Measurements from ENCODE around the gene GARIN3. TPM values are rescaled to one million over a fixed set of nuclear protein-coding genes. Genes with fewer than 3 reads are reported as not detected.

The GARIN3 gene
- total RNA-seq, 2 donors from 2014 or later = not detected

DNA sequence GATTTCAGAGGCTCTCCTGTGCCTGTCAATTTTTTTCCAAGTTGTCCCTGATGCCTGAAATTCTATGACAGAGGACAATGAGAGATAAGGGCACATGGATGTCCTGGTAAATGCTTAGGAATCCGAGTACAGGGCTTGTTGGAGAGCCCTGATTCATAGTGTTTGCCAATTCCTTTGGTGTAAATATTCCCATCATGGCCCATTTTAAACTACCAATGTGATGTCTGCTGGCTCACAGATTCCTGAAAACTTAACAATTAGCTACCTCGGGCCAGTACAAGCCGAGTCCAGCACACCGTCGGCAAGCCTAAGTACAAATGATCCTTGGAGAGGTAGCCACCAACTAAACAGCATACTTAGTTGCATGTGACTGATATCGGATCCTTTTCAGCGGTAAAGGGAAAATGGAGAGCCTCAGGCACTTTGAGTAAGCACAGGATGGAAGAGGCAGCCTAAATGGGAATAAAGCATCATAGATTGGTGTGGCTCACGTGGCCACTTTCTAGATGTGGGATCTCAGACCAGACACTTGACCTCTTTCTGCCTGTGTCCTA, 18.1 kb upstream of the GARIN3 start:
- H3K27ac ChIP-seq = no peak overlapping the region
- H3K4me1 ChIP-seq (ENCODE audit: control insufficient read depth in 1 of 2, low read depth in 2 of 2) = no peaks in the 10 kb centered on the region
- ATAC-seq (ENCODE audit: insufficient number of reproducible peaks, low FRiP score, low read depth) (no peak), DNase-seq (ENCODE audit: low spot score) (no peak)
- H3K9me3 ChIP-seq = no peaks in the 10 kb centered on the region
- TF ChIP-seq, protein P1, sequence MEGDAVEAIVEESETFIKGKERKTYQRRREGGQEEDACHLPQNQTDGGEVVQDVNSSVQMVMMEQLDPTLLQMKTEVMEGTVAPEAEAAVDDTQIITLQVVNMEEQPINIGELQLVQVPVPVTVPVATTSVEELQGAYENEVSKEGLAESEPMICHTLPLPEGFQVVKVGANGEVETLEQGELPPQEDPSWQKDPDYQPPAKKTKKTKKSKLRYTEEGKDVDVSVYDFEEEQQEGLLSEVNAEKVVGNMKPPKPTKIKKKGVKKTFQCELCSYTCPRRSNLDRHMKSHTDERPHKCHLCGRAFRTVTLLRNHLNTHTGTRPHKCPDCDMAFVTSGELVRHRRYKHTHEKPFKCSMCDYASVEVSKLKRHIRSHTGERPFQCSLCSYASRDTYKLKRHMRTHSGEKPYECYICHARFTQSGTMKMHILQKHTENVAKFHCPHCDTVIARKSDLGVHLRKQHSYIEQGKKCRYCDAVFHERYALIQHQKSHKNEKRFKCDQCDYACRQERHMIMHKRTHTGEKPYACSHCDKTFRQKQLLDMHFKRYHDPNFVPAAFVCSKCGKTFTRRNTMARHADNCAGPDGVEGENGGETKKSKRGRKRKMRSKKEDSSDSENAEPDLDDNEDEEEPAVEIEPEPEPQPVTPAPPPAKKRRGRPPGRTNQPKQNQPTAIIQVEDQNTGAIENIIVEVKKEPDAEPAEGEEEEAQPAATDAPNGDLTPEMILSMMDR (IDR thresholded peaks at IDR 0.05) = no peak
- no peaks in the 10 kb centered on the region for H3K36me3 ChIP-seq
- H3K4me3 ChIP-seq = no peak overlapping the region
- no peaks in the 10 kb centered on the region for H3K27me3 ChIP-seq (replicated peaks; ENCODE audit: insufficient read depth)

DNA sequence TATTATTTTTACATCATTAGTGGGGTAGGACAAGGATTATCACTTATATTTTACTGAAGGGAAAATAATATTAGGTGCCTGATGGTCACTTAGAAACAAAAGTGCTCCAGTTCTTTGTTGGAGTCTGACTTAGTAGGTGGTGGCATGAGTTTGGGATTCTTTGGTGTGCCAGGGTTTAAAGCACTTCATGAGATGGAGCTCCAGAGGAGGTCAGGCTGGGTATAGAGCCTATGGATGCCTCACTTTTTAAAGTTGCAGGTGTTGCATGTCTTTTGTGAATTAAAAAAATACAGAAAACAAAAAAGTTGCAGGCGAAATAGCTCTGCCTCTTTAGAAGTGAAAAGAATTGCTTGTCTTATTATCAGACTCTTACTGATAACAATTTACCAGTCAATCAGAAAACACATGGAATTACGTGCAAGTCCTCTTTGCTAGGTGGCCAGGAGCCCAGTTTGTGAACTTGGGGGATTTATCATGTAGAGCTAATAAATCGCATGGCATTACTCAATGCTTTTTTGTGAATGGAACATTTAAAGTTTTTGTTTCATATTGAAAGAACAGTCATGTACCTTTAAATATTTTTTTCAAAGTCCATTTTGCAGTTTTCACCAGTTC, 16.2 kb upstream of the GARIN3 start:
- H3K4me3 ChIP-seq = peak overlapping the region; percentile 32
- H3K9me3 ChIP-seq = no peaks in the 10 kb centered on the region
- H3K36me3 ChIP-seq = no peaks in the 10 kb centered on the region
- no peaks in the 10 kb centered on the region for H3K27me3 ChIP-seq (replicated peaks; ENCODE audit: insufficient read depth)
- TF ChIP-seq, protein P1 (IDR thresholded peaks at IDR 0.05) = no peak
- no peak for DNase-seq (ENCODE audit: low spot score)
- no peaks in the 10 kb centered on the region for H3K4me1 ChIP-seq (ENCODE audit: control insufficient read depth in 1 of 2, low read depth in 2 of 2)
- ATAC-seq (ENCODE audit: insufficient number of reproducible peaks, low FRiP score, low read depth) = no peak
- no peak overlapping the region for H3K27ac ChIP-seq

DNA sequence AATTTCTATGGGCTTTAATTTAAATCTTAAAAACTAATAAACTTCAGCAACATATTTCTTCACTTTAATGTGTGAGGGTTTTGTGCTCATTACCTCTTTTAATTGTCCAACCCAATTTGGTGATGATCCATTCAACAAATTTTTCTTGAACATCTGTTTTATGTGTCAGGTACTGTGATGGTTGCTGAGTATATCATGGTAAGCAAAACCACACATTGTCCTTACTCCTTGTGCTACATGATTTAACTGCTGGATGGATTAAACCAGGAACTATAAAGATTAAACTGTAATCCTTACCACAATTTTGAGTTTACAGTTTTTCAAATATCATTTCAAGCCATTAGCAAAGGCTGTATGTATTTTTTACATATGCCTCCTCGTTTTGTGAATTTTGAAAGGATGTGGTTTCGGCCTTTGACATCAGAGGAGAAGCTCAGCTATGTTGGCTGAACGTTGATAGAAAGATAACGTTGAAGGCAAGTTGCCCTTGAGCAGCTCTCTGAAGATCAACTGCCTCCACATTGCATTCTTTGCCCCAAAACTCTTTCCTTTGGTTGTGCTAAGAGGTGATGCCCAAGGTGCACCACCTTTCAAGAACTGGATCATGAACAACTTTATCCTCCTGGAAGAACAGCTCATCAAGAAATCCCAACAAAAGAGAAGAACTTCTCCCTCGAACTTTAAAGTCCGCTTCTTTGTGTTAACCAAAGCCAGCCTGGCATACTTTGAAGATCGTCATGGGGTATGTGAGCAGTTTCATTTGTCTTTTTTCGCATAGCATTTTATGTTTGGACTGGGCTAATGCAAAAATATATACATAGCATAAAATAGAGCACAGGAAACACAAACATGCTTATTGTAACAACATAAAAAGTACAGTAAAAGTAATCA, 14.6 kb upstream of the GARIN3 start, which contains the start of gene ITK:
ITK (plus strand) TSS at position 467 of the 891 bp plus-strand sequence; CDS start at position 605, 138 bp downstream.
- DNase-seq (ENCODE audit: low spot score) (no peak), ATAC-seq (ENCODE audit: insufficient number of reproducible peaks, low FRiP score, low read depth) (no peak)
- Histone ChIP-seq H3K27me3 (replicated peaks; ENCODE audit: insufficient read depth) (no peaks in the 10 kb centered on the region), H3K4me1 (ENCODE audit: control insufficient read depth in 1 of 2, low read depth in 2 of 2) (no peaks in the 10 kb centered on the region), H3K27ac (no peak within 1 kb of the TSS), H3K36me3 (no peaks in the 10 kb centered on the region), H3K9me3 (no peaks in the 10 kb centered on the region), H3K4me3 (peak within 1 kb of the TSS; percentile 32)
- TF ChIP-seq, protein P1 (IDR thresholded peaks at IDR 0.05) = no peak

DNA sequence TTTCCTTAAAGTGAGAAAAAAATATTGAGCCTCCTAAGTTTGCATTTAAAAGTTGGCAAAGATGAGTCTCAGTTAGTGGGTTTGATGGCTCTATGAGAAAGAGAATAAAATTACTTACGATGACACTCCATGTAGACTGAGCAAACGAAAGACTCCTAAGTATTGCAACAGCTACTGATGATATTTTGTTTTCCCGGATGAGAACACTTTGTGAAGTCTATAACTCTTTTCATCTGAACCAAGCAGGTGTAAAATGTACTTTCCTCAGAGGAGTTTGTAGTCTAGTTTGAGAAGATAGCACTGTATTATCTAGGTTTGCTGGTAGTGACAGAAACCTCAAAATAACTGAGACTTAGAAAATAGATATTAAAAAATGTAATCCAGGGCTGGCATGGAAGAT, 12.9 kb upstream of the GARIN3 start:
- Histone ChIP-seq H3K4me3 (no peak overlapping the region), H3K4me1 (ENCODE audit: control insufficient read depth in 1 of 2, low read depth in 2 of 2) (no peaks in the 10 kb centered on the region), H3K27ac (no peak overlapping the region), H3K36me3 (no peaks in the 10 kb centered on the region), H3K9me3 (no peaks in the 10 kb centered on the region), H3K27me3 (replicated peaks; ENCODE audit: insufficient read depth) (no peaks in the 10 kb centered on the region)
- DNase-seq (ENCODE audit: low spot score) = no peak
- no peak for ATAC-seq (ENCODE audit: insufficient number of reproducible peaks, low FRiP score, low read depth)
- TF ChIP-seq, protein P1 (IDR thresholded peaks at IDR 0.05) = no peak

DNA sequence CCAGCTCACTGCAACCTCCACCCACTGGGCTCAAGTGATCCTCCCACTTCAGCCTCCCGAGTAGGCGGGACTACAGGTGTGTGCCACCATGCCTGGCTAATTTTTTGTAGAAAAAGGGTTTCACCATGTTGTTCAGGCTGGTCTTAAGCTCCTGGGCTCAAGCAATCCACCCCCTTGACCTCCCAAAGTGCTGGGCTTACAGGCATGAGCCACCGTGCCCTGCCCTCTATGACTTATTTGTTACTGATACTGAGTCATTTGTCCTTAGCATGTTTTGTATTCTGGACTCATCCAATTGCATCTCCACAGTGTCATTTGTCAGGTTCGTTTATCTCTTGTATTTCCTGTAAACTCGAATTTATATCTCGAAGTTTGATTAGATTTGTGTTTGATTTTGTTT, 11.9 kb upstream of the GARIN3 start:
- Histone ChIP-seq H3K36me3 (no peaks in the 10 kb centered on the region), H3K27me3 (replicated peaks; ENCODE audit: insufficient read depth) (no peaks in the 10 kb centered on the region), H3K9me3 (no peaks in the 10 kb centered on the region), H3K4me1 (ENCODE audit: control insufficient read depth in 1 of 2, low read depth in 2 of 2) (no peaks in the 10 kb centered on the region), H3K27ac (no peak overlapping the region), H3K4me3 (no peak overlapping the region)
- DNase-seq (ENCODE audit: low spot score) (no peak), ATAC-seq (ENCODE audit: insufficient number of reproducible peaks, low FRiP score, low read depth) (no peak)
- TF ChIP-seq, protein P1 (IDR thresholded peaks at IDR 0.05) = no peak

Measured in thoracic aorta (tissue), 2 donors.